Stimulated activated CD8-positive, alpha-beta memory T cell treated with anti-CD3 and anti-CD28 coated beads, Interleukin-4, amount 100 ng/mL, for 48 hours (primary cell): Measurements from ENCODE around the gene DGKG.

Experiments
- DNase-seq: peaks from one replicate; pipeline ENCODE4 v3.0.0-alpha.2; 2020

DGKG gene

GRCh38 chr3:186207515-186207914 is 154.5 kb downstream of the DGKG start:
- DNase-seq, result no peak

DNA sequence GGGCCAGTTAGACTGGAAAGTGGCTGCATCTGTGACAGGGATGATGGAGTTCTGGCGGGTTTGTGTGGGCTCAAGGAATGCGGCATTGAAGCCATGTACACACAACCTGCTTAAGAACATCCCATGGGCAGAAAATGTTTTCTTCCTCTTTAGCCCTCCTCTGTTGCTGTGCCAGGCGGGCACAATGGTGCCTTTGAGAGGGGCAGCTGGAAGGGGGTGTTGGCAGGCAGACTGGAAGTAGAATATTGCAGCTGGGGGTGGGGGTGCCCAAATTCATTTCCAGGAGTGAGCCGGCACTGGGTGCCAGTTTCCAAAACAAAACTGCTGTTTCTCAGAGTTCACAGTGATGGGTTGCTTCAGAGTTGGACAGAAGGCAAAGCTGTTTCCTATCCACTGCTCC is 161.3 kb downstream of the DGKG start:
- no peak for DNase-seq

GRCh38 chr3:186198442-186198841 is 163.6 kb downstream of the DGKG start:
- DNase-seq, result no peak

DNA sequence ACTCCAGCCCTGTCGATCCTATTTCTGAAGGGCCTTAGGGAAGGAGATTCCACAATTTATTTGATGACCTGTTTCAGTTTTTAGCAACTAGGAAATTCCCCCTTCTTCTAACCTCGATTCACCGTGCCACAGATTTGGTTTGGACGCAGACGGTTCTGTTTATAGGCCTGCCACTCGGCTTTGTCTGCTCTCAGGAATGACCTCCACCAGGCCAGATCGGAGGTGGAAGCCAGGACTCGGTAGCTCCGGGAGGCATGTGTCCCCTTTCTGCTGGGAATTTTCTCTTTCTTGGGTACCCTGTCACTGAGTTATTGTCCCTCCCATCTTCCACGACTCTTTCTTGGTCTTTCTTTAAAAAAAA is 167.6 kb downstream of the DGKG start:
- DNase-seq, result no peak

- DNase-seq, result no peak
Measured at GRCh38 chr3:186193534-186194450, 168.2 kb downstream of the DGKG start.

- DNase-seq, result no peak
Measured at GRCh38 chr3:186192823-186193222, 169.2 kb downstream of the DGKG start.

GRCh38 chr3:186189492-186189891 is 172.5 kb downstream of the DGKG start:
- no peak for DNase-seq

GRCh38 chr3:186187401-186188275 is 174.4 kb downstream of the DGKG start:
- no peak for DNase-seq

GRCh38 chr3:186185194-186185787 is 176.7 kb downstream of the DGKG start:
- DNase-seq, result no peak

GRCh38 chr3:186184021-186184420 is 178.0 kb downstream of the DGKG start:
- DNase-seq, result no peak

DNA sequence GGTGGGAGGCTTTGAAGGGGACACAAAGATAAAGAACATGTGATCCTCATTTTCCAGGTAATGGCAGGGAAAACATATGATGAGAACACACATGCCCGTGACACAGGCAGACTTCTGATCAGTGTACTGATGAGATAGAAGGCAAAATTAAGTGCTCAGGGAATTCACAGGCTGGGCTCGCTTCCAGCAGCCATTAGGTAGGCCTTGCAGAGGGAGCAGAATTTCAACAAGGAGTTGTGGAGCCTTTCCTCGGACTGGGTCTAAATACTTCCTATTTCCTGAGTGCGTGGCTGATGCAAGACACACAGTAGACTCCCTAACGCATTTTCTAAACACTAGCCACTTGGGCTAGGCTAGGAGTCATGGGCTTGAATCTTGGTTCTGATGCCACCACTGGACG is 179.2 kb downstream of the DGKG start:
- no peak for DNase-seq

- no peak for DNase-seq
Measured at GRCh38 chr3:186181901-186182300, 180.1 kb downstream of the DGKG start.

GRCh38 chr3:186180891-186181481 is 181.0 kb downstream of the DGKG start:
- DNase-seq, result no peak

DNA sequence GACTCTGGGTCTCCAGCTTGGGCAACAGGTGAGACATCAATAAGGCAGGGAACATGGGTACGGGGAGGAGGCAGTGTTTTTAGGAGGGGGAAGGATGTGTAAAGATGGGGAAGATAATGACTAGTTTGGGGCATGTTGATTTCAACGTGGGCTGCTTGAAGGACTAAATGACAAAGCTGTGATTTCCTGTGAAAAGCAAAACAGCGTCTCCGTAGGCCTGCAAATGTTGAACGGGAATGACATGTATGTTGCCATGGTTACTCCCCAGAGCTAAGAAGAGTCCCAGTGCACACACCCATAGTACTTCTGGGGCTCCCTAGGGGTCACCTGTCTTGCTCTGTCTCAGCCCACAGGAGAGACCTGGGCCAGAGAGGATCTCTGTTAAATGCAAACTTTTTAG is 181.9 kb downstream of the DGKG start:
- no peak for DNase-seq

- DNase-seq, result no peak
Measured at GRCh38 chr3:186178412-186178811, 183.6 kb downstream of the DGKG start.

- DNase-seq, result no peak
Measured at GRCh38 chr3:186176373-186176990, 185.6 kb downstream of the DGKG start.

DNA sequence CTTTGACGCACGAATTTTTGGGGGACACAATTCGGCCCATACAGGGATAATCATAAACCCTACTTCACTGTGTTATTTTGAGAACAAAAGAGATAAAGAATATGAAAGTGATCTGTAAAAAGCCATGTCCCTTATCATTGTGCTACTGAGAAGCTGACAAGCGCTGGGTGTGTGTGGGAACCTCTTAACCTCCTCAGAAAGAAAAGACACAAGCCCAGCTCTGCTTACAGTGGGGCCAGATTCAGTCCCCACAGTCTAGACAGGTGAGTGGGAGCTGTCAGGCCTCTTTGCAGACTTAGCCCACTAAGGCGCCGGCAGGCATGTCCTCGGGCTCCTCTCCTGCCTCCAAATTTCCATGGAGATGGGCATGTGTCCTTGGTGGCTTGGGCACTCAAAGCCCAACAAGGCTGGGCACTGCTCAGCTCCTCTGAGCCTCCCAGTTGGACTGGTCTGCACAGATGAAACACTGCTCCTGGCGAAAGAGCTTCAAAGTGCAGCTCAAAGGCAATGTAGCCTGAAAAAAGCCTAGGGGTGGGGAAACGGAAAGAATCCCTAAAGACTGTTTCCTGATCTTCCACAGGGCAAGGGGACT is 188.7 kb downstream of the DGKG start:
- no peak for DNase-seq

- DNase-seq, result no peak
Measured at GRCh38 chr3:186172353-186172752, 189.7 kb downstream of the DGKG start.

- DNase-seq, result no peak
Measured at GRCh38 chr3:186171521-186171920, 190.5 kb downstream of the DGKG start.

GRCh38 chr3:186170516-186170915 is 191.5 kb downstream of the DGKG start:
- DNase-seq, result no peak

DNA sequence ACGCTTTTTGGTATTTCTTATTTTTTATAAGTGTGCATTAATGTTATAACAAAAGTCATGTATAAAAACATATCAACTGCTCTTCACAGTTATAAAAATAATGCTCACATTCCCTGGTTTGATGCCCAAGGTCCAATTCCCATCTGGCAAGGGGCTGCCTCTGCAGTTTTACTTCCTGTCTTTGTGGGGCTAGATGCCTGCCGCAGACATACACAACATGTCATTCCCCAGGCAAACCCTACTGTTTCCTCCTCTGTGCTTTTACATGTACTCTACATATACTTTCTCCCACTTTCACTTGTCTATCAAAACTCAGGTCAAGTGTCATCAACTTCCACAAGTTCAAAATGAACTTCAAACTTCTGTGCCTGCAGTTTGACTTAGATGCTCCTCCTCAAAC is 192.7 kb downstream of the DGKG start:
- no peak for DNase-seq

DNA sequence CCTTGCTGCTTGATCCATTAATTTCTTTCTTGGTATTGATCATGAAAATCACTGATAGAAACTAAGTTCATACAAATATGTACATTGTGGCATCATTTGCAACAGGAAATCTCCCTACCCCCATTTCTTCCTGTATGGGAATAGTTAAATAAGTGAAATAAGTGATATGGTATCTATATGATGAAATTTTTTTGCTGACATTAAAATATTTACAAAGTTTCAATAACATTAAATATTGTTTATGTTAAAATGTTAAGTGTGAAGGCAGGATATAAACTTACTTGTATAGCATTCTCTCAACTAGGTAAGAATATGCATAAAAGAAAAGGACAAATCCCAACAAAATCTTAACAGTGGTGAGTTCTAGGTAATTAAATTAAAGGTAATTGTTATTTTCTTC is 193.1 kb downstream of the DGKG start:
- no peak for DNase-seq
